ENCODE data around the gene URB2.
"Not testable (repeated sequence)": the region's sequence is repeated elsewhere in the genome, so short reads cannot be mapped to it uniquely, and the experiment has no call there.

URB2 gene

GRCh38 chr1:229614701-229615100, 11.3 kb upstream of the URB2 start:
- no peak overlapping the region for H3K4me3 ChIP-seq (replicated peaks in 1 of 2; ENCODE audit: low read depth in 2 of 2, low read length in 2 of 2)
- no peak for TF ChIP-seq CTCF (IDR thresholded peaks at IDR 0.05; ENCODE audit: low read depth, low read length)
- DNase-seq (ENCODE audit: low read depth in 2 of 2), result no peak

- no peak for TF ChIP-seq CTCF (IDR thresholded peaks at IDR 0.05; ENCODE audit: low read depth, low read length)
- DNase-seq (ENCODE audit: low read depth in 2 of 2), result no peak
- no peak overlapping the region for H3K4me3 ChIP-seq (replicated peaks in 1 of 2; ENCODE audit: low read depth in 2 of 2, low read length in 2 of 2)
These were observed 8.5 kb upstream of the URB2 start for GRCh38 chr1:229617351-229618100.

GRCh38 chr1:229619002-229619401, 7.0 kb upstream of the URB2 start:
- TF ChIP-seq CTCF (IDR thresholded peaks at IDR 0.05; ENCODE audit: low read depth, low read length), result no peak
- no peak for DNase-seq (ENCODE audit: low read depth in 2 of 2)
- no peak overlapping the region for H3K4me3 ChIP-seq (replicated peaks in 1 of 2; ENCODE audit: low read depth in 2 of 2, low read length in 2 of 2)

GRCh38 chr1:229619614-229620013, 6.4 kb upstream of the URB2 start:
- DNase-seq (ENCODE audit: low read depth in 2 of 2), result no peak
- no peak for TF ChIP-seq CTCF (IDR thresholded peaks at IDR 0.05; ENCODE audit: low read depth, low read length)
- H3K4me3 ChIP-seq (replicated peaks in 1 of 2; ENCODE audit: low read depth in 2 of 2, low read length in 2 of 2), result no peak overlapping the region

- H3K4me3 ChIP-seq (replicated peaks in 1 of 2; ENCODE audit: low read depth in 2 of 2, low read length in 2 of 2), result no peak overlapping the region
- DNase-seq (ENCODE audit: low read depth in 2 of 2), result peak; percentile 80 to 91
- TF ChIP-seq CTCF (IDR thresholded peaks at IDR 0.05; ENCODE audit: low read depth, low read length), result no peak
These were observed 5.2 kb upstream of the URB2 start for GRCh38 chr1:229620876-229621275.

GRCh38 chr1:229621663-229622062, 4.4 kb upstream of the URB2 start:
- H3K4me3 ChIP-seq (replicated peaks in 1 of 2; ENCODE audit: low read depth in 2 of 2, low read length in 2 of 2), result no peak overlapping the region
- DNase-seq (ENCODE audit: low read depth in 2 of 2), result peak in 1 of 2 donors; percentile 23
- TF ChIP-seq CTCF (IDR thresholded peaks at IDR 0.05; ENCODE audit: low read depth, low read length), result no peak

- not testable (repeated sequence) for H3K4me3 ChIP-seq (replicated peaks in 1 of 2; ENCODE audit: low read depth in 2 of 2, low read length in 2 of 2); DNase-seq (ENCODE audit: low read depth in 2 of 2)
These were observed 3.4 kb upstream of the URB2 start for GRCh38 chr1:229622641-229623120.
